Measurements from ENCODE around the gene OPRL1.
"Not testable (repeated sequence)": the region's sequence is repeated elsewhere in the genome, so short reads cannot be mapped to it uniquely, and the experiment has no call there.

Gene OPRL1

DNA sequence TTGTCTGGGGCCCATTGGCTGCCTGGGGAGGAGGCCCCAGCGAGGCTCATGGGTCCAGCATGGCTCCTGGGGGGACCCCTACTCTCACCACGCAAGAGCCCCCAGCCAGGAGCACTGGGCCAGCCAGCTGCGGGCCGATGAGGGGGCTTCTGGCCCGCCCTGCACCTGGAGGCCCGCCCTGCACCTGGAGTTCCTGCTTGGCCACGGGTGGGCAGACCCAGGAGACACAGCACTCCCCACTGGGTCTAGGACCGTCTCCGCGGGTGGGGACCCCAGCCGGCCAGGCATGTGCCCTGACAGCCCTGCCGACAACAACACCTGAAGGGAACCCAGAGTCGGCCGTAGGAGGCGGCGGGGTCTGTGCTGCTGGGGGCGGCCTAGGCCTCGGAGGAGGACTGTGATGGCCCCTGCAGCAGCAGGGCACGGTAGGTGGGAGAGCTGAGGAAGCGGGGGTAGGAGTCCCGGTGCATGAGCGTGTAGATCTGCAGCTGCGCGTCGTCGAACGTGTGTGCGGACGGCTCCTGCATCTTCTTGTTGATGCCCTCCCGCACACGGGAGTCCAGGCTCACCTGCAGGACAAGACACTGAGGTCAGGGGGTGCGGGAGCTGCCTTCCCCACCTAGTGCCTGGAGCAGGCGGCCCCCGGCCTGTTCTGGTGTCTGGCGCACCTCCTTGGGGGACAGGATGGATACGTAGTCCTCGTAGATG, 6.3 kb upstream of the OPRL1 start:
- DNase-seq, result no peak

GRCh38 chr20:64074184-64074789, 5.6 kb upstream of the OPRL1 start:
- no peak for DNase-seq

DNA sequence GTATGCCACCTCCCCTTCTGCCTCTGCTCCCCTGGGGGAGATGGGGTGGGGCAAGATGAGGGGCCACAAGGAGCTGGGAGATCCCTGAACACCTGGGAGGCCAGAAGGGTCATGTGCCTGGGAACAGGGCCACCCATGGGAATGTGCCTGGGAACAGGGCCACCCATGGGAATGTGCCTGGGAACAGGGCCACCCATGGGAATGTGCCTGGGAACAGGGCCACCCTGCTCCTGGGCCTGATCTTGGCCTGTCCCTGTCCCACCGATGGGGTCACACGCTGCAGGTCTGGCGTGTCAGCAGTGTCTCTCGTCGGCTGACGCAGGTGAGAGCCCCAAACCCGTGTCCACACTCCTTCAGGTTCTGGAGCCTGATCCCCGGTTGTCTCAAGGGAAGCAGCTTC, 4.9 kb upstream of the OPRL1 start:
- DNase-seq, result no peak

- DNase-seq, result no peak
Measured at GRCh38 chr20:64075556-64075955, 4.3 kb upstream of the OPRL1 start.

DNA sequence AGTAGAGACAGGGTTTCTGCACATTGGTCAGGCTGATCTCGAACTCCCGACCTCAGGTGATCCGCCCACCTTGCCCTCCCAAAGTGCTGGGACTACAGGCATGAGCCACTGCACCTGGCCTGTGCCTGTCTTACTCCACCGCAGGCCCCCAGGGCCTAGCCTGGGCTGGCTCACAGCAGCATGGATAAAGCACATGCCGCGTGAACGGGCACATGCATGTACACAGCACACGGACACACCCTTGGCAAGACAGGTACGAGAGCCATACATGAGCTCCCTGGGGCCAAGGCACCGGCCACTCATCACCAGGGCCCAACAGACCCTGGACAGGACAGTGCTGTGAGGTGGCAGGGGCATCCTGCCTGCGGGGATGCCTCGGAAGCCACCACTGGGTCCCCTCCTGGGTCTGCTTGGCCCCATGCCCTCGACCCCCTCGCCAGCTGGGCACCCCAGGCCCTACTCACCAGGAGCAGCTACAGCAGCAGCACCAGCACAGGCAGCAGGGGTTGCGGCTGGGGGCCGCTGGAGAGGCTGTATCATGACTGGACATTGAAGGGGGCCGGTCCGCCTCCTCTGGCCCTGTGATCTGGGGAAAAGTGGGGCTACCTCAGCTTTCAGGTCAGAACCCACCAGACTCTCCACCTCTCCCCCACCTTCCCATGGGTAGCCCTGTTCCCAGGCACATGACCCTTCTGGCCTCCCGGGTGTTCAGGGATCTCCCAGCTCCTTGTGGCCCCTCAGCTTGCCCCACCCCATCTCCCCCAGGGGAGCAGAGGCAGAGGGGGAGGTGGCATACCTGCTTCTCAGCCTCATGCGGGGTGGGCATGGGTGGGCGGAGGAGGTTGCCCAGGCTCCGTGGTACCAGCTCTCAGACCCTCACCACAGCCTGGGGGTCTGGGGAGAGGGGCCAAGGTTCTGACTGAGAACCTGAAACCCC, 3.6 kb upstream of the OPRL1 start:
- DNase-seq, result no peak

GRCh38 chr20:64077094-64077493, 2.8 kb upstream of the OPRL1 start:
- no peak for DNase-seq

GRCh38 chr20:64077541-64077875, 2.4 kb upstream of the OPRL1 start:
- no peak for DNase-seq

- DNase-seq, result no peak
Measured at GRCh38 chr20:64077876-64078551, 1.9 kb upstream of the OPRL1 start.

GRCh38 chr20:64078934-64079272, 979 bp upstream of the OPRL1 start:
- no peak for DNase-seq

DNA sequence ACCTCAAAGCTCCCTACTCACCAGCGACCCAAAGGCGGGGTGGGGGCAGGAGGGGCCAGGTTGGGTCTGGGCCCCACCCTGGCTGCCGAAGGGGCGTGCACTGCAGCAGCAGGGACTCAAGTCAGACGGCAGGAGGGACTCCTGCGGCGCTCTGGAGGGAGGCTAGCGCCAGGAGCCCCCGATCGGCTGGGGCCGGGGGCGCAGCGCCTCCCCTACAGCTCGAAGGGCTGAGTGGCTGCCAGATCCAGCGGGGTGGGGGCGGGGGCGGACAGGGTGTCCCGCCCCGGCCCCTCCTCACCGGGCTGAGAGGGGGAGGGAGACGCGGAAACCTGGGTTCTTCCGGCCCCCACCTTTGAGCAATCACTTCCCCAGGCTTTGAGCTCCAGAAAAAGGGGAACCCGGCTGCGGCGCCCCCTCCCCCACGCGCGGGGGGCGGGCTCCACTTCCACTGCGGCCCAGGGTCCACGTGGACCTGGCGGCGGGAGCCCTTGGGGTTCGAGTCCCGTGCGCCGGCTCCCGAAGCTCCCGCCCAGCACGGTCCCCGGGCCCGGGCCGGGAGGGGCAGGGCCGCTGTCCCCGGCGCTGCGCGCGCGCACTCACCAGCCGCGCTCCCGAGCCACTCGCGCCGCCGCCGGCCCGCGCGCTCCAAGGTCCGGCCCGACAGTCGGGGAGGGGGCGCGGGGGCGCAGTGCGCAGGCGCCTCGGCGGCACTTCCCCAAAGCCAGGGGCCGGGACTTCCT, 439 bp upstream of the OPRL1 start, which contains the start of gene RGS19:
Gene RGS19, minus strand, starts transcription at position 246 of the 740 bp plus-strand sequence. CDS start 2,632 bp downstream, outside the sequence.
- DNase-seq, result no peak

- DNase-seq, result no peak
Measured at GRCh38 chr20:64080813-64081623, 1.1 kb downstream of the OPRL1 start.

- DNase-seq, result no peak
Measured at GRCh38 chr20:64081624-64081964, 1.7 kb downstream of the OPRL1 start.

DNA sequence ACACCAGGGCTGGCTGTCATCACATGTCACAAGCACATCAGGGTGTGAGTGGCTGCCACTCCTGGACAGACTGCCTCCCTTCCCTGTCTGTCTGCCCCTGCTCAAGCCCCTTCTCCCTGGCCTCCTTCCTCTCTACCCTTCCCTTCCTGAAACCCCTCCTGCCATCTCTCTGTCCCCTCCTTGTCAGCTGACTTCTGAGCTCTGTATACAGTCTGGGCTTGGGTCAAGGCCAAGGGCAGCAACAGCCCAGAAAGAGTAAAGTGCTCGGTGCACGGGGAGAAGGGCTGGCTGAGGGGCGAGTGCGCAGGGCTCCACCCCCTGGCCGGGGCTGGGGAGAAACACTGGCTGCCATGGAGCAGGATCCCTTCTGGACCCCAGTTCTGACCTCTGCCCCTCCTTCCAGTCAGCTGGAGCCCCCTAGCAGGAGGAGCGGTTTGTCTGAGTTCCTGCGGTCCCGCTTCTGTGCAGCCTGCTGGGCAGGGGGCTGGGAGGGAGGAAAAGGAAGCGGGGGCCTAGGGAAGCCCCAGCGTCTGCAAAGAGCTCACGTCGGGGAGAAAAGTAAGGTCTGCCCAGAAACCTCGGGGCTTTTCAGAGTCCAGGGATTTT, 2.3 kb downstream of the OPRL1 start:
- no peak for DNase-seq

DNA sequence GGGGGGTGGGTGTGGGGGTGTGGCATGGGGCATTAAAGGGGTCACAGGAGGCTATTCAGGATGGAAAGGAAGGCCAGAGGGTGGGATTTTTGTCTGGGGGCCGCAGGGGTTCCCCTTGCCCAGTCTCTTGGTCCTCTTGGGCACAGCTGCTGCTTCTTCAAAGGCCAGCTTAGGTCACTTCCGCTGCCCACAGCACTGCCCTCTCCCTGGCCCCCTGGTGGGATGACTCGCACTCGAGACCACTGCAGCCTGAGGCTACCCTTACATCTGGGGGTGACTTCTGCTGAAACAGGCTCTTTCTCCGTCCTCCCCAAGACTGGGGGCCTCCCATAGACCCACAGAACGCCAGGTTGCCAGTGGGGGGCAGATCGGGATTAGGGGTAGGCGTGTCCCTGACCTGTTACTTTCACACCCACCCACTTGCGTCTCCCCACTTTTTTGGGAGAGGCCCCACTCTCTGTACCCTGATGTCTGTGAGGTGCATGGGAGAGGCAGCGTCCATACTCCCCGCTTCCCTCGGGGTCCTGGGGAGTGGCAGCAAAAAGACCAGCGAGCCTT, 3.0 kb downstream of the OPRL1 start:
- no peak for DNase-seq

DNA sequence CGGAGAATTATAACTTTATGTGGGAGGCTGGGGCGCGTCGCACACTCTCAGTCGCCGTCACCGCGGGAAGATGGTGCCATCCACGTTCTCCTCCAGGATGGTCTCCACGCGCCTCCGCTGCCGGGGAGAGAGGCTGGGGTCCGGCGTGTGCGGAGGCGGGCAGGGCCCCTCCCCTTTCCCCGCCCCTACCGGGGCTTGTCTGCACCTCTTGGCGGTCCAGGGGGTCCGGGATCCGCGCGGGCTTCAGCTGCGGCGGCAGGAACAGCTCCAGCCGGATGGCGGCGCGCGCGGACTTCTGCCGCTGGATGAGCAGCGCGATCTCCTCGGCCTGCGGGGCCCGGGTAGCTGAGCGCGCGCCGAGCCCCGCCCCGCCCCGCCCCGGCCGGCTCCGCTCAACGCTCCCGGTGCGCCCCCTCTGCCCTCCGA, 3.5 kb downstream of the OPRL1 start:
- DNase-seq, result no peak

DNA sequence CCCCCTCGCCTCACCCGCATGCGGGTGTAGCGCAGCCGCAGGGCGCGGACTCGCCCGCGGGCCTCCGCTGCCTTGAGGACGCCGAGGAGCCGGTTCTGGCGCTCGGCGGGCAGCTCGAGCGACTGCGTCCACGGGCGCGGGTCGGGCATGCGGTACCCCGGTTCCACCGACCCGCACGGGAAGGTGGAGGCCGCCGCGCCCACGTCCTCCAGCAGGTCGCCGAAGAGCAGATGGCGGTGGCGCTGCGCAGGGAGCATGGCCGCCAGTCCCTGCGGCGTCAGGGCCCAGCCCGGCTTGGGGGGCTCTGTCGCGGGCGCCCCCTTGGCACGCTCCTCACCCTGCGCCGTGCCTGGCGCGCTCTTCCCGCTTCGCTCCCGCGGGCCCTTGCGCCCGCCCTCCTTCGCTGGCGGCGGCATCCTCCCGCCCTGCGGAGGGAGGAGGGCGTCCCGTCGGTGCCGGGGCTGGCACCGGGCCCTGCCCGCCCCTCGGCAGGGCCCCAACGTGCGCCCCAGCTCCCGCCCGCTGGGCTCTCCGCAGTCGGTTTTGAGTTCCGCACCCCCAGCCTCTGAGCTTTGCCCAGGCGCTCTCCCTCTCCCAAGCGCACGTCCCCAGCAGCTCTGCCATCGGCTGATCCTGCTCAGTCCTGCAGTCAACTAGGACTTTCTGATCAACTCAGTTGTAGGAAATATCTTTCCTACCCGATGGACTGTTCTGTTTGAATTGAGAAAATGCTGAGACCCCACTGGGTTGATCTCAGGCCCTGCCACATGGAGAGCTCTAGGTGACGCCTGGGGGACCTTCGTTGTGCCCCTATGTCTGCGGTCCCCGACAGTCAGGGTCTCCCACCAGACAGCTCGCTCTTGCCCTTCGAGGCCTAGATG, 4.2 kb downstream of the OPRL1 start, which contains the start of gene LKAAEAR1:
Gene LKAAEAR1, minus strand, starts transcription at position 595 of the 881 bp plus-strand sequence. Its CDS starts 179 bp downstream, at position 416.
- no peak for DNase-seq

GRCh38 chr20:64084685-64085152, 4.8 kb downstream of the OPRL1 start:
- DNase-seq, result no peak

DNA sequence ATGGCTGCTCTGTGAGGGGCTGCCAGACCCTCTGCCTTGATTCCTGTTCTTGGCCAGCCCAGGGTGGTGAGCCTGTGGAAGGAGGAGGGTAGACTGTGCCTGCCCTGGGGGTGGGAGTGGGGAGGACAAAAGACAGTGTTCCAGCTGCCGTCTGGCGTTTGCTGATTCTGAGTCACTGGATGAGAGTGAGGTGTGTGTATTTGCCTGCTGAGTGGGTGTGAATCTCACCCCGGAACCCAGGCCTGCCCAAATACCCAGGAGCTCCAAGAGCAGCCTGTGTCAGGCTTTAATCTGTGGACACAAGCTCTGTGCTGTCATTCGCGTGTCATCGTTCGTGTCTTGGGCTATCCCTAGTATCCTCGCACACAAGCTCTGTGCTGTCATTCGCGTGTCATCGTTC, 6.9 kb downstream of the OPRL1 start:
- no peak for DNase-seq

GRCh38 chr20:64087226-64087825, 7.4 kb downstream of the OPRL1 start:
- not testable (repeated sequence) for DNase-seq
